PC-3 (cell line): ENCODE results near the gene STX1A. TPM values are rescaled to one million over a fixed set of nuclear protein-coding genes. Genes with fewer than 3 reads are reported as not detected.

Experiments used
- ATAC-seq: fragments of 200-7000 bp; cut with Tn5 transposase; 2 replicates; pipeline ENCODE4 v1.9.1; 2020; ENCODE audit warnings: mild to moderate bottlenecking, moderate library complexity
- BruUV-seq: library from RNA; stranded (reverse); fragments of 400-500 nt; replicated peaks from 2 replicates; lab custom pipeline; 2021; lab: Mats Ljungman, UMichigan
- CTCF ChIA-PET: fragments of 300-600 bp; sonication (Branson Sonifier 250); formaldehyde crosslinking; loops from one replicate; lab custom pipeline; 2022; ENCODE audit warnings: antibody characterized with exemption; lab: Charles Lee
- POLR2A ChIA-PET: fragments of 300-600 bp; sonication (Branson Sonifier 250); formaldehyde crosslinking; loops from one replicate; lab custom pipeline; 2022; ENCODE audit warnings: antibody characterized with exemption; ENCODE audit not compliant: unreplicated experiment; lab: Charles Lee
- DNase-seq: peaks from one replicate; pipeline ENCODE4 v3.0.0-alpha.2; 2015
- H2AFZ ChIP-seq: fragments of 300-600 bp; sonication (generic); 2 replicates; pipeline ENCODE4 v1.6.0; 2016; ENCODE audit warnings: antibody characterized with exemption, low read length
- H3F3A ChIP-seq: fragments of 300-600 bp; sonication (generic); one replicate; pipeline ENCODE4 v1.6.0; 2017; ENCODE audit warnings: antibody characterized with exemption, low read length, control low read depth, mild to moderate bottlenecking; ENCODE audit not compliant: unreplicated experiment
- H3K27ac ChIP-seq: fragments of 300-600 bp; sonication (generic); 2 replicates; pipeline ENCODE4 v1.5.1; 2016; ENCODE audit warnings: mild to moderate bottlenecking, low read length
- H3K27me3 ChIP-seq: fragments of 300-600 bp; sonication (generic); 2 replicates; pipeline ENCODE4 v1.6.1; 2016; ENCODE audit warnings: low read length, mixed read lengths
- H3K36me3 ChIP-seq: fragments of 300-600 bp; sonication (generic); 2 replicates; pipeline ENCODE4 v1.6.1; 2016; ENCODE audit warnings: low read depth, mixed run types, low read length, mixed read lengths
- H3K4me1 ChIP-seq: fragments of 300-600 bp; sonication (generic); 2 replicates; pipeline ENCODE4 v1.5.1; 2016; ENCODE audit warnings: low read length; ENCODE audit not compliant: insufficient read depth
- H3K4me2 ChIP-seq: fragments of 300-600 bp; sonication (generic); 2 replicates; pipeline ENCODE4 v1.6.0; 2016; ENCODE audit warnings: low read length
- H3K4me3 ChIP-seq: fragments of 300-600 bp; sonication (generic); 2 replicates; pipeline ENCODE4 v1.5.1; 2016; ENCODE audit warnings: mild to moderate bottlenecking, low read length, mixed read lengths
- H3K79me2 ChIP-seq: fragments of 300-600 bp; sonication (generic); 2 replicates; pipeline ENCODE4 v1.6.1; 2017; ENCODE audit warnings: low read length, mixed read lengths
- H3K9ac ChIP-seq: fragments of 300-600 bp; sonication (generic); 2 replicates; pipeline ENCODE4 v1.6.0; 2016; ENCODE audit warnings: mild to moderate bottlenecking, low read length
- H3K9me2 ChIP-seq: fragments of 300-600 bp; sonication (generic); replicated peaks from 2 replicates; pipeline ENCODE4 v1.6.1; 2016; ENCODE audit warnings: mixed run types, low read length, mixed read lengths
- H3K9me3 ChIP-seq: fragments of 300-600 bp; sonication (generic); 2 replicates; pipeline ENCODE4 v1.6.1; 2016; ENCODE audit warnings: low read length, mixed read lengths
- H4K20me1 ChIP-seq: fragments of 300-600 bp; sonication (generic); 2 replicates; pipeline ENCODE4 v1.6.1; 2016; ENCODE audit warnings: low read length, mixed read lengths
- EZH2 ChIP-seq: fragments of 300-600 bp; sonication (generic); IDR thresholded peaks from one replicate; pipeline ENCODE4 v1.6.1; 2017; ENCODE audit warnings: antibody characterized with exemption, mild to moderate bottlenecking, low read length; ENCODE audit not compliant: unreplicated experiment
- EZH2phosphoT487 ChIP-seq: fragments of 300-600 bp; sonication (generic); IDR thresholded peaks from 2 replicates; pipeline ENCODE4 v1.6.1; 2018; ENCODE audit warnings: mild to moderate bottlenecking, antibody characterized with exemption, low read length, borderline replicate concordance
- intact Hi-C: fragments of 100-400 bp; cut with micrococcal nuclease; formaldehyde crosslinking; loops from 2 replicates; pipeline ENCODE4 v1.9.0; 2023
- total RNA-seq: library from RNA; depleted of rRNA; stranded (reverse); fragments of >200 nt; gene quantifications from 2 replicates; pipeline ENCODE4 v1.2.3, GENCODE V29; 2014
- TF ChIP-seq, protein P1 (sequence below): fragments of 300-600 bp; sonication (generic); conservative IDR thresholded peaks from 2 replicates; pipeline ENCODE4 v1.5.1; 2017; ENCODE audit warnings: antibody characterized with exemption, low read depth, mild to moderate bottlenecking, low read length

Gene STX1A
- total RNA-seq, 1 experiment from 2014 or later = 145 TPM

DNA sequence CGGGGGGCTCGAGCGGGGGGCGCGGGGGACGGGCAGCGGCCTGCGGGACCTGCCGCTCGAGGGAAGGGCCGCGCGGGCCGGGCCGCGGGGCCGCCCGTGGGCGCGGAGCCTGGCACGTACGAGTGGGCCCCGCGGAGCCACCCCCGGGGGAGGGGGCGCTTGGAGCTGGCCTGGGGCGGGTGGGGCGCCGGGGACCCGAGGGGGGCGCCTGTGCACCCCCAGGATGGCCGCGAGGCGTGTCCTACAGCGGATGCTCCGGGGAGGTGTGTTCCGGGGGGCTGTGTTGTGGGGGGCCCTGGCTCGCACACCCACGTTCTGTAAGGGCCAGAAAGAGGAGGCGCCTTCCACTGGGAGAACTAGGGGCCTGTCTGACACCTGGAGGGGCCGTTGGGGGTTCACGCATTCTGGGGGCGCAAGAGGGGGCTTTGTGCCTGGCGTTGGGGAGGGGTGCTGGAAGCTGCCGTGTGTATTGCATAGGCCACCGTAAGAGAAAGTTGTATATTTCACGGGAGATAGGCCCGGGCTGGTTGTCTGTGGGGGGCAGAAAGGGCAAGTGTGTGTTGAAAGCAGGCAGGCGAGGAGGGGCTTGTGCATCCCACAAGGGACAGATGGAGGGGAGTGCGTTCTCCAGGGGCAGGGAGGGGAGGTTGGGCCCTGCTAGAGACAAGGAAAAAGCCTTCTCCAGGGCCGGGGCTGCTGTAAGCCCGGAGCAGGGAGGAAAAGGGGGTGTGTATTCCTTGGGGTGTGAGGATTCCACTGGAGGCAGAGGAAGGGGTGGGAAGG is 51.2 kb downstream of the STX1A start:
- POLR2A ChIA-PET = no interaction called here
- H3F3A ChIP-seq = no peaks in the 10 kb centered on the region
- no peak for DNase-seq
- H4K20me1 ChIP-seq = no peaks in the 10 kb centered on the region
- peak overlapping the region; percentile 81 for H3K4me2 ChIP-seq
- H3K9ac ChIP-seq = peak overlapping the region; percentile 60
- no peaks in the 10 kb centered on the region; the same call in 1 of the 2 replicates for H3K36me3 ChIP-seq
- H3K79me2 ChIP-seq = no peaks in the 10 kb centered on the region
- TF ChIP-seq EZH2 (no peak), EZH2phosphoT487 (no peak)
- TF ChIP-seq, protein P1, sequence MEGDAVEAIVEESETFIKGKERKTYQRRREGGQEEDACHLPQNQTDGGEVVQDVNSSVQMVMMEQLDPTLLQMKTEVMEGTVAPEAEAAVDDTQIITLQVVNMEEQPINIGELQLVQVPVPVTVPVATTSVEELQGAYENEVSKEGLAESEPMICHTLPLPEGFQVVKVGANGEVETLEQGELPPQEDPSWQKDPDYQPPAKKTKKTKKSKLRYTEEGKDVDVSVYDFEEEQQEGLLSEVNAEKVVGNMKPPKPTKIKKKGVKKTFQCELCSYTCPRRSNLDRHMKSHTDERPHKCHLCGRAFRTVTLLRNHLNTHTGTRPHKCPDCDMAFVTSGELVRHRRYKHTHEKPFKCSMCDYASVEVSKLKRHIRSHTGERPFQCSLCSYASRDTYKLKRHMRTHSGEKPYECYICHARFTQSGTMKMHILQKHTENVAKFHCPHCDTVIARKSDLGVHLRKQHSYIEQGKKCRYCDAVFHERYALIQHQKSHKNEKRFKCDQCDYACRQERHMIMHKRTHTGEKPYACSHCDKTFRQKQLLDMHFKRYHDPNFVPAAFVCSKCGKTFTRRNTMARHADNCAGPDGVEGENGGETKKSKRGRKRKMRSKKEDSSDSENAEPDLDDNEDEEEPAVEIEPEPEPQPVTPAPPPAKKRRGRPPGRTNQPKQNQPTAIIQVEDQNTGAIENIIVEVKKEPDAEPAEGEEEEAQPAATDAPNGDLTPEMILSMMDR = no peak
- ATAC-seq = peak; percentile 9
- no peaks in the 10 kb centered on the region for H3K9me3 ChIP-seq
- no TSS peak for BruUV-seq
- CTCF ChIA-PET = interaction anchor here (0.6 to 1.3 kb wide), 6 partner anchors 8 to 70 kb away, joined by 3 to 6 read pairs (median 4); partner anchors contain the start of gene ABHD11
- intact Hi-C loops = loop anchor here (5.0 kb wide), 1 partner anchor 49 kb away; the partner anchor contains the start of gene STX1A
- peak overlapping the region; percentile 64 for H2AFZ ChIP-seq
- H3K9me2 ChIP-seq = no peaks in the 10 kb centered on the region
- H3K27me3 ChIP-seq = no peaks in the 10 kb centered on the region
- peak overlapping the region; percentile 77 for H3K4me3 ChIP-seq
- peaks cover 4% of the 10 kb centered on the region; the same call in 1 of the 2 replicates for H3K4me1 ChIP-seq
- no peak overlapping the region for H3K27ac ChIP-seq

DNA sequence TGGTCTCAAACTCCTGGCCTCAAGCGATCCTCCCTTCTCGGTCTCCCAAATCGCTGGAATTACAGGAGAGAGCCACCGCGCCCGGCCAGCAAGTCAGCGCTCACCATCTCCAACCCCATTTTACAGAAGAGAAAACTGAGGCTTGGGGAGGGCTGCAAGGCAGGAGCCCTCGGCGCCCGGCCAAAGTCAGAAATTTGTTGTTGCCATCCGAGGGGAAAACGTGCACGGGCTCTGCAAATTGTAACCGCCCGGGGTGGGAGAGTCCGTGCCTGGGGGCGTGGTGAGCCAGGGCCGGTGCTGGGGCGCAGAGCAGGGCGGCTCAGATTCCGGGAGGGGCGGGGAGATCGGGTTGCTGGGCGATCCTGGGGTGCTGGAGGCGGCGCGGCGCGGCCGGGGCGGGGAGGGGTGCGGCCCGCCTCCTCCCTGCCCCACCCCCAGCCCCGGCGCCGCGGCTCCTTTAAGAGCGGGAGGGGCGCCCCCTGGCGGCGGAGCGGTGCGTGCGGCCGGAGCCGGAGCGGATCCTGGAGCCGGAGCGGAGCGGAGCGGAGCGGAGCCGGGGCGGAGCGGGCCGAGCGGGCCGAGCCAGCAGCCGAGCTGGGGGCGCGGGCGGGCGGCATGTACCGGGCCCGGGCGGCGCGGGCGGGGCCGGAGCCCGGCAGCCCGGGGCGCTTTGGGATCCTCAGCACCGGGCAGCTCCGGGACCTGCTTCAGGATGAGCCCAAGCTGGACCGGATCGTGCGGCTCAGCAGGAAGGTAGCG is 51.9 kb downstream of the STX1A start, which contains the start of gene VPS37D:
Gene VPS37D, plus strand, starts transcription at position 488 of the 759 bp plus-strand sequence. Its CDS starts 128 bp downstream, at position 616.
- peak within 1 kb of the TSS; percentile 64 for H2AFZ ChIP-seq
- H4K20me1 ChIP-seq = no peaks in the 10 kb centered on the region
- ChIA-PET CTCF (interaction anchor here (0.6 to 1.3 kb wide), 6 partner anchors 8 to 71 kb away, joined by 3 to 6 read pairs (median 4); partner anchors contain the start of gene ABHD11), POLR2A (no interaction called here)
- no peaks in the 10 kb centered on the region for H3K79me2 ChIP-seq
- no peaks in the 10 kb centered on the region for H3F3A ChIP-seq
- peak within 1 kb of the TSS; percentile 81 for H3K4me2 ChIP-seq
- H3K9me2 ChIP-seq = no peaks in the 10 kb centered on the region
- peak within 1 kb of the TSS; percentile 77 for H3K4me3 ChIP-seq
- H3K9ac ChIP-seq = peak within 1 kb of the TSS; percentile 60
- H3K9me3 ChIP-seq = no peaks in the 10 kb centered on the region
- intact Hi-C loops = loop anchor here (1.0 to 5.0 kb wide), 3 partner anchors 38 to 61 kb away; partner anchors contain the start of gene STX1A
- no peaks in the 10 kb centered on the region for H3K27me3 ChIP-seq
- no peak within 1 kb of the TSS for H3K27ac ChIP-seq
- no peaks in the 10 kb centered on the region; the same call in 1 of the 2 replicates for H3K36me3 ChIP-seq
- BruUV-seq = no TSS peak
- DNase-seq (peak; percentile 89), ATAC-seq (peak; percentile 84)
- TF ChIP-seq, protein P1 = peak; percentile 53
- TF ChIP-seq EZH2 = no peak
- peaks cover 4% of the 10 kb centered on the region; the same call in 1 of the 2 replicates for H3K4me1 ChIP-seq
